GM10266 (cell line): ENCODE results near the gene SOX13.

Experiments used
- DNase-seq: peaks from one replicate; pipeline ENCODE4 v3.0.0; 2012; ENCODE audit errors: extremely low spot score
- CTCF ChIP-seq: IDR thresholded peaks from 2 replicates; pipeline ENCODE4 v1.5.1; 2012; ENCODE audit warnings: mild to moderate bottlenecking, low read depth; ENCODE audit not compliant: control insufficient read depth, insufficient read depth; ENCODE audit errors: missing control alignments

SOX13 gene

GRCh38 chr1:204102029-204102611, 29.2 kb downstream of the SOX13 start:
- DNase-seq: no peak
- no peak for TF ChIP-seq CTCF

GRCh38 chr1:204102739-204103430, 30.0 kb downstream of the SOX13 start:
- DNase-seq: no peak
- TF ChIP-seq CTCF: no peak

- TF ChIP-seq CTCF: no peak
- DNase-seq: no peak
Measured at GRCh38 chr1:204103431-204103741, 30.5 kb downstream of the SOX13 start.

GRCh38 chr1:204104331-204105130, 31.6 kb downstream of the SOX13 start:
- no peak for DNase-seq
- TF ChIP-seq CTCF: no peak

GRCh38 chr1:204105131-204105515, 32.2 kb downstream of the SOX13 start:
- DNase-seq: no peak
- TF ChIP-seq CTCF: no peak

- no peak for DNase-seq
- TF ChIP-seq CTCF: no peak
Measured at GRCh38 chr1:204106825-204107224, 33.9 kb downstream of the SOX13 start.

GRCh38 chr1:204107892-204108291, 35.0 kb downstream of the SOX13 start:
- no peak for DNase-seq
- no peak for TF ChIP-seq CTCF
